GM21529 (cell line): ENCODE data around the gene FOXN3.
A peak's percentile ranks its signal among the peaks of the same experiment; 100 is the strongest.
"Not testable (repeated sequence)": the region's sequence is repeated elsewhere in the genome, so short reads cannot be mapped to it uniquely, and the experiment has no call there.

Experiments
- ATAC-seq: cut with Tn5 transposase; IDR thresholded peaks from one replicate; pipeline ENCODE4 v1.9.1; 2021; ENCODE audit not compliant: unreplicated experiment

FOXN3 gene

GRCh38 chr14:89307409-89307808 is 109.6 kb downstream of the FOXN3 start:
- ATAC-seq: no peak

- ATAC-seq: peak; percentile 50
Measured at GRCh38 chr14:89304972-89305703, 111.9 kb downstream of the FOXN3 start.

- no peak for ATAC-seq
Measured at GRCh38 chr14:89304561-89304960, 112.5 kb downstream of the FOXN3 start.

GRCh38 chr14:89303456-89304435 is 113.3 kb downstream of the FOXN3 start:
- ATAC-seq: peak; percentile 55

GRCh38 chr14:89302396-89302950 is 114.6 kb downstream of the FOXN3 start:
- no peak for ATAC-seq

GRCh38 chr14:89299587-89299986 is 117.4 kb downstream of the FOXN3 start:
- no peak for ATAC-seq

- no peak for ATAC-seq
Measured at GRCh38 chr14:89298056-89298834, 118.8 kb downstream of the FOXN3 start.

- ATAC-seq: peak; percentile 49
Measured at GRCh38 chr14:89296281-89296745, 120.7 kb downstream of the FOXN3 start.

GRCh38 chr14:89294872-89295271 is 122.2 kb downstream of the FOXN3 start:
- ATAC-seq: no peak

GRCh38 chr14:89294469-89294868 is 122.6 kb downstream of the FOXN3 start:
- not testable (repeated sequence) for ATAC-seq

- ATAC-seq: no peak
Measured at GRCh38 chr14:89294060-89294459, 123.0 kb downstream of the FOXN3 start.

GRCh38 chr14:89293314-89293916 is 123.6 kb downstream of the FOXN3 start:
- no peak for ATAC-seq

GRCh38 chr14:89292579-89293313 is 124.3 kb downstream of the FOXN3 start:
- ATAC-seq: no peak

- no peak for ATAC-seq
Measured at GRCh38 chr14:89291351-89291940, 125.6 kb downstream of the FOXN3 start.

- no peak for ATAC-seq
Measured at GRCh38 chr14:89290813-89291212, 126.2 kb downstream of the FOXN3 start.

GRCh38 chr14:89289477-89289876 is 127.6 kb downstream of the FOXN3 start:
- no peak for ATAC-seq

GRCh38 chr14:89288114-89288513 is 128.9 kb downstream of the FOXN3 start:
- no peak for ATAC-seq

- ATAC-seq: no peak
Measured at GRCh38 chr14:89284333-89285058, 132.5 kb downstream of the FOXN3 start.
